Kidney tubule cell (primary cell): Measurements from ENCODE around the gene RBM15.
A peak's percentile ranks its signal among the peaks of the same experiment; 100 is the strongest.

Source experiments
- DNase-seq: peaks from one replicate; pipeline ENCODE4 v3.0.0-alpha.2; 2018; ENCODE audit warnings: low spot score

Gene RBM15

DNA sequence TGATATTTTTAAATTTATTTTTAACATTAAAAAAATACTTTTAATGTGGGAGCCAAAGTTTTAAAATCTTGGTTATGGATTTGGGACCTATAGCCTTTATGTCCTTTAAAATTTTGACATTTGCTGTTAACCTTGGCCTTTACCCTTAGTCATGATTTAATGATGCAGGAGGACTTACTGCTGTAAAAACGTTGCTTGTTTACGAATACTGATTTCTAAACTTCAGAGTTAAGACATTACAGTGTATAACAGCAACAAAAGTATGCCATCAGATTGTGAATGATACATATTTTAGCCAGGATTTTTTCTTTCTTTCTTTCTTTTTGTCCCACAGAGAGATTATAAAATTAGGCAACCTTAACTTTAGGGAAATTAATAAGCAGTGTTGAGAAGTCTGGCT is 8.9 kb downstream of the RBM15 start:
- no peak for DNase-seq

GRCh38 chr1:110348771-110349170 is 9.6 kb downstream of the RBM15 start:
- no peak for DNase-seq

GRCh38 chr1:110350360-110350759 is 11.2 kb downstream of the RBM15 start:
- no peak for DNase-seq

DNA sequence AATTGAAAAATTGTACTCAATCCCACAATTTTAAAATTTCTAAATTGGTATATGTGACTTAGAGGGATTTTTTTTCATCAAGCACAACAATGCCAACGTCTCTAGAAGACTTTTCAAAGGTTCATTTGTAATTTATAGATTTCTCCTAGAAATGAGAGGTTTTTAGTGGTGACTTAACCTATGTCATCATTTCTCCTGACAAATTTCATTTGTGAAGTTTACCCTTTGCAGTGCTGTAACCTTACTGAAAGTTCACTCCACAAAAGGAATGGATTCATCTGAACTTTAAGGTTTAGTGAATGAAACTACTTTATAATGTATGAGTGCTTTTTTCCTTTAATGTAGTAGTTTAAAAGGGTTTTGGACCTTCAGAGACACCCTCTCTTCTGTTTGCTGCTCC is 16.1 kb downstream of the RBM15 start:
- no peak for DNase-seq

DNA sequence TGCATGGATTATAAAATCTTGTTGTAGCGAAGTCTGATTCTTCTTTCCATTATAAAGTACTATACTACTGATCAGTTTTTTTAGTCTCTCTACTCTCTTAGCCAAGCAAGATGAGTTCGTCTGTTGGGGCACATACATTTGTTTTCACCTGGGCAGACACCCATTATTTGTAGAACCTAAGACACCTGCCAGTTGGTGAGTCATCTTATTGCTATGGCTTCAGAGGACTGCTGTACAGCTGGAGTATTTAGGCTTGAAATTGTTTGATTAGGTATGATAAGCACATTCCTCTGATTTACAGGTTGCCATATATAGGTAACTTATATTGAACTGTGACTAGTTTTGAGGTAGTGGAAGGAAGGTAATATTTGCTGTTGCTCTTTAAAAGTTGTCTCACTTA is 17.2 kb downstream of the RBM15 start:
- DNase-seq, result peak; percentile 72

GRCh38 chr1:110360431-110360830 is 21.3 kb downstream of the RBM15 start:
- no peak for DNase-seq

DNA sequence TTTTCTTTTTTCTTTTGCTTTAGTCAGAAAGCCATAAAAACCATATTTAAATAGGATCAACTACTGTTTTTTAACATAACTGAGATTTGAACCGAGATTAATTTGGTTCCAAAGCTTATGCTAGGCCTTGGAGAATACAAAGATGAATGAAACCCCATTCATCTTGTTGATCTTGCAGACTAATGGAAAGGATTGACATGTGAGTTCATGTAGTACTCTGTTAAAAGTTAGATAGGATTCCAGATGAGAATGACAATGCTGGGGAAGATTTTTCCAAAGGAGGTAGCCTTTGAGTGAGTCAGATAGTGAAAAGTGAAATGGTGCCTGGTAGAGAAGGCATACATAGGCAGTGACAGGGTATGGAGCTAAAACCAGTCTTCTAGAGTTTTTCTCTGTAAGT is 22.7 kb downstream of the RBM15 start:
- no peak for DNase-seq

DNA sequence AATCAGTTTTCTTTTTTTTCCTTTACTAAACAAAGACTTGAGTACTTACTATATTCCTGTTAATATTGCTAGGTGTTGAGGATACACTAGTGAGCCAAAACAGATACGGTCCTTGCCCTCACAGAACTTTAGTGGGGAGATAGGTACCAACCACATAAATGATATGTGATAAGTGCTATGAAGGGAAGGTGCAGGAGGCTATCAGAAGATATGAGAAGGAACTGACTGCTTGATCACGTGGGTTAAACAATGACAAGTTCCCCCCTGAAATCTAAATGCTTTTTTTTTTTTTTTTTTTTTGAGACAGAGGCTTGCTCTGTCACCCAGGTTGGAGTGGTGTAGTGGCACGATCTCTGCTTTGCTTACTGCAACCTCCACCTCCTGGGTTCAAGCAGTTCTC is 25.0 kb downstream of the RBM15 start:
- no peak for DNase-seq

DNA sequence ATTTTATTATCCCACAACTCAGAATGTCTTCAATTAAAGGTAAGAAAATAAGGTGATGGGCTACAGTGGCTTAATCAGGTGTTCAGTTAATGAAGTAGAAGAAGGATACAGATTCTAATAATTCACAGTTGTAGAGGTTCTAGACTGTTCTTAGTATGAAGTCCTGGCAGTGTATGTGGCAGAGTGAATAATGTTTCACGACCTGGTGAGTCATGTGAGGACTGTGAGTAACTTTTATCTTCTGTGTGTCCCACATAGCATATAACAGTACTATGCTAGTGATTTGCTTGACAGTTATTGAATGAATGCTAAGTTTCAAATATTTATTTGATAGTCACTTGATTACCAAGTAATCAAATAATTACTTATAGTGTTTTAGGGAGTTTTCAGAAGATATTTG is 31.6 kb downstream of the RBM15 start:
- DNase-seq, result peak; percentile 66

DNA sequence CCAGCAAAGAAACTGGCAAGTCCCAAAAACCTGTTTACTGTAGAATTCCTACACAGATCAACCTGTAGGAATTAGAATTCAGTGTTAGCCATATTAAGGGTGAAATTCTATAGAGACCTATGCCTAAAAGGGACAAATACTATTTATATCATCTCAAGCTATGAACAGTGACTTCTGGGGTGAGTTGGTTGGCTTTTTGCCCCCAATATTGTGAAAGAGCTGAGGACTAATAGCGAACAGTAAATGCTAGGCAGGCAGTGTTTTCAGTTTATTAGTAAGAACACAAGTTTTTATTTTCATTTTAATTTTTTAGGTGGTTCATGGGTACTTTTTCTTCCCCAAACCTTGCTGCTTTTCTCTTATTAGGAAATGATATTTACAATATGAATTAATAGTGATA is 36.3 kb downstream of the RBM15 start:
- no peak for DNase-seq

DNA sequence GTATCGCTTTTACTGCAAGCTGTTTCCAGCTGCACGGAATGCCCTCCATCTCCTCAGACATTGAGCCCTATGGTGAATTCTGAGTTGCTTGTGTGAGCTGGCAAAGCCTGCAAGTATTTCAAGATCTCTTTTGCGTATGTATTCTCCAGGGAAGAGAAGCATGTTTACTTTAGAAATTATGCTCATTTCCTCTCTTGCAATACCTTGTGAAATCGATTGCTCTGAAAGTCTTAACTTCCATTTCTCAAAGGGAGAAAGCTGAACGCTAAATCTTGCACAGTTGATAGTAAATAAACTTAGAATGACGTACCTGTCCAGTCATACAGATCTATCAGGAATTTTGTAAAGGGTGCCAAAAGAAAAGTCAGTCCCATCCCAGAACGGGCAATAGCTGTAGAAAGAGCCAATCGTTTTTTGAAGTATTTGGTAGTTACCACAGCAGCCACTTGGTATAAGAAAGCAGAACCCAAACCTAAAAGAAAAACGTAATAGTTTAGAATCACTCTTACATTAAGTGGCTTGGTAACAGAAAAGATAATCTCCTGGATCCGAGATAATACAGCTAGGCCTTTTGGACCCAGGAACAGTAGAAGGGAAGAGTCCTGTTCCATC is 41.6 kb downstream of the RBM15 start:
- DNase-seq, result no peak

GRCh38 chr1:110383251-110383990 is 44.2 kb downstream of the RBM15 start:
- no peak for DNase-seq

DNA sequence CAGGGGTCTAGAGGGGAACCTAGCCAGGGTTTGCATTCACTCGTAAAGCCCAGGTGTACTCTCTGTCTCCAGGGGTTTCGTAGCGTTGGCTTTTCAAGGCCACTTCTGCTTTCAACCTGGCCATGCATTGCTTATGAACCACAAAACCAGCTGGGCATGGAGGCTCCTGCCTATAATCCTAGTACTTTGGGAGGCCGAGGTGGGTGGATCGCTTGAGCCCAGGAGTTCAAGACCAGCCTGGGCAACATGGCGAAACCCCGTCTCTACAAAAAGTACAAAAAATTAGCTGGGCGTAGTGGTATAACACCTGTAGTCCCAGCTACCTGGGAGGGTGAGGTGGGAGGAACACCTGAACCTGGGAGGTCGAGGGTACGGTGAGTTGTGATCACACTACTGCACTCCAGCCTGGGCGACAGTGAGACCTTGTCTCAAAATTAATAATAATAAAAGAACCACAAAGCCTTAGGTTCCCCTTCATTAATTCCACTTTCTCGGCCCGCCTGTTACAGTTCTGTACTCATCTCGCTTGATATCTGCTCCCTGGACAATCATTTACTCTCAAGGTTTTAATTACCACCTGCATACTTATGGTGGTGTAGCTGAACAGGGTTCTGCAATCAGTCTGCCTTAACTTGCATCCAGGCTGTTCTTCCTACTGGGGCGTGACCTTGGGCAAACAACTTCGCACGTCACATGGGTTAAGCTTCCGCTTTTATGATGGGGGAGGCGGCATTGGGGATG is 45.6 kb downstream of the RBM15 start:
- DNase-seq, result peak; percentile 39

GRCh38 chr1:110385369-110385768 is 46.2 kb downstream of the RBM15 start:
- no peak for DNase-seq

GRCh38 chr1:110387048-110387754 is 48.0 kb downstream of the RBM15 start:
- no peak for DNase-seq

- DNase-seq, result peak; percentile 75
These were observed 50.9 kb downstream of the RBM15 start for GRCh38 chr1:110390096-110390495.

DNA sequence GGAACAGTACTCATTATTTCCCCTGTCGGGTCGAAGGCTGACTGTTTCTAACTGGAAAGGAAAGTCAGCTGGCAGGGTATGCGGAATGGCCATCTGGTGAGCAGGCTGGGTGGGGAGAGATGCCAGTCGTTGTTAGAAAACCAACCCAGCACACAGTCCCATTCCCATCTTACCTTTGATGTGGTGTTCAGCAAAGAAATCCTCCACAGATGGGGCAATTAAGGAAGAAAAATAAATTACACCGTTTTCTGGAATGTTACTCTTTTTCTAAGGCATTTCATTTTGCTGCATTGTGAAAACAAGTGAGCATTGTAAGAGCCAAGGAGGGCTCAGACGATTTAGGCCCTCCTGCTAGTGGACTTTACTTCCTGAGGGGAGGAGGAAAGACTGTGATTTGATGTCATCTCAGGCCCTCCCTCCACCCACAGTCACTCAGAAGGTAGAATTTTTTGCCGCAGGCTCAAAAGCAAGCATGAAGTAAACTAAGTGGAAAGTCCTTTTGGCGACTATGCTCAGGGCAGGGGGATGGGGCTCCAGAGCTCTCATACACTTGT is 51.6 kb downstream of the RBM15 start, which contains the start of gene SLC16A4:
SLC16A4 (minus strand) TSS at position 335 of the 554 bp plus-strand sequence. CDS start 1,703 bp downstream, outside the sequence.
- peak; percentile 74 for DNase-seq

DNA sequence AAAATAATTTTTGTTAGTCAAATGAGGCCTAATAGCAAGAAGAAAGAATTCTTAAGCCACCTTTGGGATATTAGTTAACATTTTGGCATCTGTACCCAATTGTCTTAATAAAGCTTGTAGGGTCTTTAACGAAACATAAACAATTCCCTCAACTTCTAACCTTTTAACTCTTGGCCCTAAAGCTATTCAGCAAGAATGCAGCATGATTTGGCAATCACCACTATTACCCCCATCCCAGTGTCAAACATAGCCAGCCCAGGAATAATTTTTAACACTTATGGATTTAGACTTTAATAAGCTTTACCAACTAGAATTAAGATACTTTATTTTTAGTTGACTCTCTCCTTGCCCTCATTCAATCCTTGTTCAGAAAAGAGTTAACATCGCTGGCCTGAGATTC is 54.1 kb downstream of the RBM15 start:
- DNase-seq, result no peak

DNA sequence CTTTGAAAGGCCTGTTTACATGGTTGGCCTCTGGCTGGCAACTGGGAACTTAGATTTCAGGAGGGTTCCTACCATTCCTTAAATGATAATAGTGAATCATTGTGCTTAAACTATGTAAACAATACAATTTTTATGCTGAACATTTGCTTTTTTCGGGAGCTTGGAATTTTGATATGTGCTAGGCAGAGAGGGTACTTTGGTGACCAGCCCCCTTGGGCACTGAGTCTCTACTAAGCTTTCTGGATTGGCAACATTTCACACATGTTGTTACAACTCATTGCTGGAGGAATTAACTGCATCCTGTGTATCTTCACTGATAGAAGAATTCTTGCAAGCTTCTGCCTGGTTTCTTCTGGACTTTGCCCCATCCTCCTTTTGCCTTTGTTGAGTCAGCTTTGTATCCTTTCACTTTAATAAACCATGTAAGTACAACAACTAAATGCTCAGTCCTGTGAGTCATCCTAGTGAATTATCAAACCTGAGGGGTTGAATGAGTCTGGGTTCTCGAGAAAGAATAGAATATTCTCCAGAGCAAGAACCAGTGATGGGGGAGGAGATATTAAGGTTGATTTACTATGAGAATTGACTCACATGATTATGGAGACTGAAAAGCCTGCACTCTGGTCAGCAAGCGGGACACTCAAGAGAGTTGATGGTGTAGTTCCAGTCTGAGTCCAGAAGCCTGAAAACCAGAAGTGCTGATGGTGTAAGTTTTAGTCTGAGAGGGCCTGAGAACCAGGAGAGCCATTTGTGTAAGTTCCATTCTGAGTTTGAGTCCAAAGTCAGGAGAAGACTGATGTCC is 54.7 kb downstream of the RBM15 start:
- peak; percentile 98 for DNase-seq

DNA sequence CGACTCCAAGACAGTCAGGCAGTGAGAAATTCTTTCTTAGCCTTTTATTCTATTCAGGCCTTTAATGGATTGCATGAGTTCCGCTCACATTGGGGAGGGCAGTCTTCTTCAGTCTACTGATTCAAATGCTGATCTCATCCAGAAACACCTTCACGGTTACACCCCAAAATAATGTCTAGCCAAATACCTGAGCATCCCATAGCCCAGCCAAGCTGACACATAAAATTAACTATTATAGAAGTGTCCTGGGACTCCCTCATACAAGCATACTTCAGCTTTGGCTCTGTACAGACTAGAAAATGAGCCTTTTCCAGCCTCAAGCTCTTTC is 55.3 kb downstream of the RBM15 start:
- peak; percentile 69 for DNase-seq
